Left lung (tissue), 10 donors: ENCODE measurements around the gene FBXO24. TPM values are rescaled to one million over a fixed set of nuclear protein-coding genes. Genes with fewer than 3 reads are reported as not detected.
"Not testable (repeated sequence)": the region's sequence is repeated elsewhere in the genome, so short reads cannot be mapped to it uniquely, and the experiment has no call there.

Source experiments
- ATAC-seq: fragments of 200-7000 bp; cut with Tn5 transposase; one replicate; pipeline ENCODE4 v1.9.1; 2020; ENCODE audit warnings: moderate library complexity
- DNase-seq, 4 donors: peaks; one replicate each; pipeline ENCODE4 v3.0.0-alpha.2; 2013 to 2020
- H3K27ac ChIP-seq, 2 donors: fragments of 200-600 bp; sonication (generic) in 1 of 2; one replicate each; pipeline versions ENCODE4 v1.5.0 to v1.8.0; 2020 to 2021
- H3K27me3 ChIP-seq, 2 donors: fragments of 200-600 bp; sonication (generic) in 1 of 2; one replicate each; pipeline versions ENCODE4 v1.5.0 to v1.8.0; 2020 to 2021
- H3K36me3 ChIP-seq, 2 donors: fragments of 200-600 bp; sonication (generic) in 1 of 2; one replicate each; pipeline versions ENCODE4 v1.5.0 to v1.8.0; 2020 to 2021
- H3K4me1 ChIP-seq, 2 donors: fragments of 200-600 bp; one replicate each; pipeline ENCODE4 v1.8.0; 2021
- H3K4me3 ChIP-seq, 2 donors: fragments of 200-600 bp; sonication (generic) in 1 of 2; one replicate each; pipeline versions ENCODE4 v1.5.0 to v1.8.0; 2020 to 2021; ENCODE audit warnings: mild to moderate bottlenecking in 1 of 2
- H3K9me3 ChIP-seq, 2 donors: fragments of 200-600 bp; sonication (generic) in 1 of 2; one replicate each; pipeline versions ENCODE4 v1.5.0 to v1.8.0; 2020 to 2021
- CTCF ChIP-seq, 2 donors: fragments of 200-600 bp; sonication (generic) in 1 of 2; IDR thresholded peaks; one replicate each; pipeline versions ENCODE4 v1.5.0 to v1.8.0; 2021; ENCODE audit warnings: antibody characterized with exemption in 2 of 2
- intact Hi-C, 2 donors: fragments of 100-400 bp; cut with DNase I; formaldehyde crosslinking; loops; one replicate each; pipeline versions ENCODE4 v1.11.2 to v1.14.2; 2022
- polyA plus RNA-seq, 6 donors: library from polyadenylated mRNA; unstranded; fragments of 120-200 nt; gene quantifications; one replicate each; pipeline ENCODE4 v1.2.1, GENCODE V29; 2013; ENCODE audit not compliant: insufficient read length in 6 of 6
- total RNA-seq, 2 donors: library from RNA; stranded (reverse); fragmentation: NEBNext Ultra II Directional; extraction: Animal tissue kit (Norgen Biotek cat#: 25700); gene quantifications; one replicate each; pipeline ENCODE4 v1.2.1, GENCODE V29; 2021
- donor health status: DM: no; HTN: yes; CAD: no.
- donor health status: DM: no; HTN: no; CAD: no.

FBXO24 gene
- total and polyA plus RNA-seq, 8 donors: 0.37 to 5.5 (median 4.7) TPM

GRCh38 chr7:100561491-100562194 lies 24.5 kb upstream of the FBXO24 start:
- no peaks in the 10 kb centered on the region for H3K9me3 ChIP-seq
- H3K27ac ChIP-seq: no peak overlapping the region
- H3K36me3 ChIP-seq: peaks cover 0 to 34% of the 10 kb centered on the region in 2 donors
- DNase-seq (peak in 1 of 4 donors; percentile 50), ATAC-seq (no peak)
- H3K4me3 ChIP-seq: no peak overlapping the region
- intact Hi-C loops: no loop called here
- H3K4me1 ChIP-seq: peaks cover 0 to 16% of the 10 kb centered on the region in 2 donors
- no peaks in the 10 kb centered on the region for H3K27me3 ChIP-seq
- TF ChIP-seq CTCF (IDR thresholded peaks at IDR 0.05): no peak

GRCh38 chr7:100562195-100563099 lies 23.7 kb upstream of the FBXO24 start:
- DNase-seq: peak in 1 of 4 donors; percentile 61

GRCh38 chr7:100563100-100563564 lies 23.0 kb upstream of the FBXO24 start:
- ATAC-seq: no peak
- DNase-seq: no peak
- H3K4me3 ChIP-seq: no peak overlapping the region
- peaks cover 0 to 12% of the 10 kb centered on the region in 2 donors for H3K4me1 ChIP-seq
- no peaks in the 10 kb centered on the region for H3K9me3 ChIP-seq
- peaks cover 0 to 29% of the 10 kb centered on the region in 2 donors for H3K36me3 ChIP-seq
- TF ChIP-seq CTCF (IDR thresholded peaks at IDR 0.05): no peak
- intact Hi-C loops: no loop called here
- no peaks in the 10 kb centered on the region for H3K27me3 ChIP-seq
- H3K27ac ChIP-seq: no peak overlapping the region

More at GRCh38 chr7:100562195-100563099, 23.7 kb upstream of the FBXO24 start:
- H3K27me3 ChIP-seq: no peaks in the 10 kb centered on the region
- no peak for TF ChIP-seq CTCF (IDR thresholded peaks at IDR 0.05)
- H3K4me3 ChIP-seq: no peak overlapping the region
- H3K9me3 ChIP-seq: no peaks in the 10 kb centered on the region
- intact Hi-C loops: no loop called here
- ATAC-seq: no peak
- H3K4me1 ChIP-seq: peaks cover 0 to 12% of the 10 kb centered on the region in 2 donors
- H3K27ac ChIP-seq: no peak overlapping the region
- peaks cover 0 to 29% of the 10 kb centered on the region in 2 donors for H3K36me3 ChIP-seq

GRCh38 chr7:100563809-100564400 lies 22.2 kb upstream of the FBXO24 start:
- H3K27me3 ChIP-seq: no peaks in the 10 kb centered on the region
- H3K27ac ChIP-seq: no peak overlapping the region
- DNase-seq (peak in 3 of 4 donors; percentile 66 to 93 (median 78)), ATAC-seq (peak; percentile 79)
- H3K36me3 ChIP-seq: peaks cover 0 to 29% of the 10 kb centered on the region in 2 donors
- intact Hi-C loops: no loop called here
- peak; percentile 94 to 97 for TF ChIP-seq CTCF (IDR thresholded peaks at IDR 0.05)
- peaks cover 0 to 12% of the 10 kb centered on the region in 2 donors for H3K4me1 ChIP-seq
- no peak overlapping the region for H3K4me3 ChIP-seq
- H3K9me3 ChIP-seq: no peaks in the 10 kb centered on the region

- H3K27ac ChIP-seq, intact Hi-C loops: not testable (repeated sequence)
Observed at GRCh38 chr7:100564405-100564804, 21.7 kb upstream of the FBXO24 start.

More at GRCh38 chr7:100564405-100564804, 21.7 kb upstream of the FBXO24 start:
- not testable (repeated sequence) for DNase-seq, H3K27me3 ChIP-seq, ATAC-seq, H3K4me3 ChIP-seq, H3K9me3 ChIP-seq
- Histone ChIP-seq H3K4me1 (peaks cover 0 to 11% of the 10 kb centered on the region in 2 donors), H3K36me3 (peaks cover 0 to 29% of the 10 kb centered on the region in 2 donors)
